H1 (cell line): ENCODE data around the gene CYP4F3.

ENCODE experiments used
- CHD2 ChIP-seq: IDR thresholded peaks from 2 replicates; pipeline ENCODE4 v1.6.1; 2012; ENCODE audit warnings: low read length, improper control_type of control experiment
- CHD7 ChIP-seq: fragments of 300-600 bp; sonication (generic); IDR thresholded peaks from 2 replicates; pipeline ENCODE4 v1.7.1; 2012; ENCODE audit warnings: low read length, moderate library complexity, mild to moderate bottlenecking, inconsistent platforms; ENCODE audit not compliant: insufficient replicate concordance
- FOSL1 ChIP-seq: IDR thresholded peaks from 2 replicates; pipeline ENCODE4 v1.6.1; 2011; ENCODE audit warnings: mild to moderate bottlenecking, low read depth, low read length, moderate library complexity; ENCODE audit not compliant: insufficient read depth
- KDM4A ChIP-seq: IDR thresholded peaks from one replicate; pipeline ENCODE4 v1.7.1; 2012; ENCODE audit warnings: low read depth, mild to moderate bottlenecking, moderate library complexity, low read length, inconsistent platforms; ENCODE audit not compliant: severe bottlenecking
- MAFK ChIP-seq: IDR thresholded peaks from 2 replicates; pipeline ENCODE4 v1.6.1; 2012; ENCODE audit warnings: low read depth, mild to moderate bottlenecking, improper control_type of control experiment, low read length
- POLR2A ChIP-seq, 2 experiments: IDR thresholded peaks; 1 replicate in 1 of 2; 2 replicates in 1 of 2; pipeline ENCODE4 v1.6.1; 2011; ENCODE audit warnings: low read depth in 2 of 2, low read length in 2 of 2, mild to moderate bottlenecking in 2 of 2; ENCODE audit errors: control extremely low read depth in 1 of 2
- RAD21 ChIP-seq, 2 experiments: IDR thresholded peaks in 1 of 2; conservative IDR thresholded peaks in 1 of 2; 2 replicates each; pipeline ENCODE4 v1.6.1; 2011; ENCODE audit warnings: low read depth in 2 of 2, low read length in 2 of 2, improper control_type of control experiment in 1 of 2, inconsistent platforms in 1 of 2, mild to moderate bottlenecking in 1 of 2, moderate library complexity in 1 of 2
- TAF1 ChIP-seq: IDR thresholded peaks from 2 replicates; pipeline ENCODE4 v1.6.1; 2011; ENCODE audit warnings: mild to moderate bottlenecking, low read depth, low read length
- TEAD4 ChIP-seq: IDR thresholded peaks from 2 replicates; pipeline ENCODE4 v1.6.1; 2012; ENCODE audit warnings: low read depth, low read length, inconsistent platforms, mixed read lengths
- ZNF274 ChIP-seq: IDR thresholded peaks from 2 replicates; pipeline ENCODE4 v1.7.0; 2012; ENCODE audit warnings: low read length, borderline replicate concordance; ENCODE audit errors: extremely low read depth
- TF ChIP-seq, protein P1 (sequence below), 3 experiments: IDR thresholded peaks; 1 replicate in 2 of 3; 2 replicates in 1 of 3; pipeline versions ENCODE4 v1.5.1 to v1.6.1; 2011; ENCODE audit warnings: low read length in 3 of 3, mild to moderate bottlenecking in 3 of 3, inconsistent platforms in 2 of 3, low read depth in 1 of 3, moderate library complexity in 1 of 3; ENCODE audit not compliant: insufficient read depth in 1 of 3; ENCODE audit errors: control extremely low read depth in 1 of 3

DNA sequence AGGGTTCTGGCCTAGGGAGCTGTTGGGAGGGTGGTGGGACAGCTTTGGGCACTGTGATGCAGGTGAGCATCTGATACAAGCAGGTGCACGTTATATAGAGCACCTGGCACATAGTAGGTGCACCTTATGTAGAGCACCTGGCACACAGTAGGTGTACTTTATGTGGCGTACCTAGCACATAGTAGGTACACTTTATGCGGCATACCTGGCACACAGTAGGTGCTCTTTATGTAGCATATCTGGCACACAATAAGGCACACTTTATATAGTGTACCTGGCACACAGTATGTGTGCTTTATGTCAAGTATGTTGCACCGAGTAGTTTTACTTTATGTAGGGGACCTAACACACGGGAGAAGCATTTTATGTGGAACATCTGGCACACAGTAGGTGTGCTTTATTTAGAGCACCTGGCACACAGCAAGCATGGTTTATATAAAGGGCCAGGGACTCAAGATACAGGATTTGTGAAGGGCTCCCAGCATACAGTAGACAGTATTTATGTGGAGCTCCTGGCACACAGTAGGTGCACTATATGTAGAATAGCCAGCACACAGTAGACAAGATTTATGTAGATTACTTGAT, 30.6 kb downstream of the CYP4F3 start:
- TF ChIP-seq TAF1 (no peak), POLR2A (IDR thresholded peaks at IDR 0.05; ENCODE audit: control extremely low read depth in 1 of 2, low read depth in 2 of 2, low read length in 2 of 2) (no peak), CHD7 (no peak), KDM4A (no peak), FOSL1 (no peak), TEAD4 (no peak), RAD21 (IDR thresholded peaks at IDR 0.05 in 1 of 2, conservative IDR thresholded peaks at IDR 0.05 in 1 of 2; ENCODE audit: low read depth in 2 of 2, low read length in 2 of 2) (no peak), CHD2 (no peak), MAFK (no peak), ZNF274 (no peak)
- TF ChIP-seq, protein P1, sequence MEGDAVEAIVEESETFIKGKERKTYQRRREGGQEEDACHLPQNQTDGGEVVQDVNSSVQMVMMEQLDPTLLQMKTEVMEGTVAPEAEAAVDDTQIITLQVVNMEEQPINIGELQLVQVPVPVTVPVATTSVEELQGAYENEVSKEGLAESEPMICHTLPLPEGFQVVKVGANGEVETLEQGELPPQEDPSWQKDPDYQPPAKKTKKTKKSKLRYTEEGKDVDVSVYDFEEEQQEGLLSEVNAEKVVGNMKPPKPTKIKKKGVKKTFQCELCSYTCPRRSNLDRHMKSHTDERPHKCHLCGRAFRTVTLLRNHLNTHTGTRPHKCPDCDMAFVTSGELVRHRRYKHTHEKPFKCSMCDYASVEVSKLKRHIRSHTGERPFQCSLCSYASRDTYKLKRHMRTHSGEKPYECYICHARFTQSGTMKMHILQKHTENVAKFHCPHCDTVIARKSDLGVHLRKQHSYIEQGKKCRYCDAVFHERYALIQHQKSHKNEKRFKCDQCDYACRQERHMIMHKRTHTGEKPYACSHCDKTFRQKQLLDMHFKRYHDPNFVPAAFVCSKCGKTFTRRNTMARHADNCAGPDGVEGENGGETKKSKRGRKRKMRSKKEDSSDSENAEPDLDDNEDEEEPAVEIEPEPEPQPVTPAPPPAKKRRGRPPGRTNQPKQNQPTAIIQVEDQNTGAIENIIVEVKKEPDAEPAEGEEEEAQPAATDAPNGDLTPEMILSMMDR (IDR thresholded peaks at IDR 0.05; ENCODE audit: control extremely low read depth in 1 of 3, insufficient read depth in 1 of 3, low read depth in 1 of 3, low read length in 3 of 3) = no peak
